Neural cell (in vitro differentiated cells): ENCODE data around the gene E2F2.

Source experiments
- EZH2 ChIP-seq: fragments of 200-600, 300-800 bp; shearing (Covaris generic), sonication (generic); IDR thresholded peaks from 2 replicates; pipeline ENCODE4 v1.6.1; 2014; ENCODE audit warnings: antibody characterized with exemption, low read length, borderline replicate concordance, mild to moderate bottlenecking; ENCODE audit not compliant: insufficient read depth, poor library complexity, severe bottlenecking
- POLR2AphosphoS5 ChIP-seq: IDR thresholded peaks from 2 replicates; pipeline ENCODE4 v1.6.1; 2012
- TAF1 ChIP-seq: IDR thresholded peaks from 2 replicates; pipeline ENCODE4 v1.6.1; 2012; ENCODE audit warnings: low read depth
- TF ChIP-seq, protein P1 (sequence below): fragments of 450-650 bp; IDR thresholded peaks from 2 replicates; pipeline ENCODE4 v1.5.1; 2014; ENCODE audit warnings: antibody characterized with exemption, mild to moderate bottlenecking, moderate library complexity; ENCODE audit not compliant: poor library complexity, severe bottlenecking
- TF ChIP-seq, protein P2 (sequence below): IDR thresholded peaks from 2 replicates; pipeline ENCODE4 v1.6.1; 2012; ENCODE audit warnings: borderline replicate concordance

DNA sequence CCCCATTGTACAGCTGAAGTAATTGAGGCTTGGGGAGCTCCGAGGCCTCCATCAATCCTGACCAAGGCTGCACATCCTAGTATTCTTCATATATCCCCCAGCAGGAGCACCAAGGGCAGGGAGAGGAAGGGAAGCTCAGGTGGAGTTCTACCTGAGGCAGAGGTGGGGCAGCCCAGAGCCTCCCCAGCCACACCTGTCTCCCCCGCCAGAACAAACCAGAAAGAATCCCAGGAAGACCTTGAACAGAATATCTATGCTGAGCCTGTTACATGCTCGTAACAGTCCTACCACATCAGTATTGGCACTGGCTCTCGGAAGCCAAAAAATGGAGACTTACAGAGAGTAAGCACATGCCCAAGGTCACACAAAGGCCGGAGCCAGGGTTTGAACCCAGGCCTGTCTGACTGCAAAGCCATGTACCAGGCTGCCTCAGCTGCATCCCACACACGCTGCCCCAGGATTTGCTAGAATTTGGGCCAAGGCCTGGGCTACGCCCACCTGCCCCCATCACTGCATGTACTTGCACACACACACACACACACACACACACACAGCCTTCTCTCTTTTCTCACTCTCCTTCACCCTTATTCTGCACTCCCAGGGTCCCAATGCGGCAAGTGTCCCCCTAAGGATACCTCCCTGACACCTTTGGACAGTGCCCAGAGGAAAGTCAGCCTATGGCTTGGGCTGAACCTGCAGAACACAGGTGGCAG, 4.5 kb downstream of the E2F2 start:
- TF ChIP-seq, protein P1, sequence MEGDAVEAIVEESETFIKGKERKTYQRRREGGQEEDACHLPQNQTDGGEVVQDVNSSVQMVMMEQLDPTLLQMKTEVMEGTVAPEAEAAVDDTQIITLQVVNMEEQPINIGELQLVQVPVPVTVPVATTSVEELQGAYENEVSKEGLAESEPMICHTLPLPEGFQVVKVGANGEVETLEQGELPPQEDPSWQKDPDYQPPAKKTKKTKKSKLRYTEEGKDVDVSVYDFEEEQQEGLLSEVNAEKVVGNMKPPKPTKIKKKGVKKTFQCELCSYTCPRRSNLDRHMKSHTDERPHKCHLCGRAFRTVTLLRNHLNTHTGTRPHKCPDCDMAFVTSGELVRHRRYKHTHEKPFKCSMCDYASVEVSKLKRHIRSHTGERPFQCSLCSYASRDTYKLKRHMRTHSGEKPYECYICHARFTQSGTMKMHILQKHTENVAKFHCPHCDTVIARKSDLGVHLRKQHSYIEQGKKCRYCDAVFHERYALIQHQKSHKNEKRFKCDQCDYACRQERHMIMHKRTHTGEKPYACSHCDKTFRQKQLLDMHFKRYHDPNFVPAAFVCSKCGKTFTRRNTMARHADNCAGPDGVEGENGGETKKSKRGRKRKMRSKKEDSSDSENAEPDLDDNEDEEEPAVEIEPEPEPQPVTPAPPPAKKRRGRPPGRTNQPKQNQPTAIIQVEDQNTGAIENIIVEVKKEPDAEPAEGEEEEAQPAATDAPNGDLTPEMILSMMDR, result no peak
- no peak for TF ChIP-seq POLR2AphosphoS5
- TF ChIP-seq TAF1, result no peak
- TF ChIP-seq, protein P2, sequence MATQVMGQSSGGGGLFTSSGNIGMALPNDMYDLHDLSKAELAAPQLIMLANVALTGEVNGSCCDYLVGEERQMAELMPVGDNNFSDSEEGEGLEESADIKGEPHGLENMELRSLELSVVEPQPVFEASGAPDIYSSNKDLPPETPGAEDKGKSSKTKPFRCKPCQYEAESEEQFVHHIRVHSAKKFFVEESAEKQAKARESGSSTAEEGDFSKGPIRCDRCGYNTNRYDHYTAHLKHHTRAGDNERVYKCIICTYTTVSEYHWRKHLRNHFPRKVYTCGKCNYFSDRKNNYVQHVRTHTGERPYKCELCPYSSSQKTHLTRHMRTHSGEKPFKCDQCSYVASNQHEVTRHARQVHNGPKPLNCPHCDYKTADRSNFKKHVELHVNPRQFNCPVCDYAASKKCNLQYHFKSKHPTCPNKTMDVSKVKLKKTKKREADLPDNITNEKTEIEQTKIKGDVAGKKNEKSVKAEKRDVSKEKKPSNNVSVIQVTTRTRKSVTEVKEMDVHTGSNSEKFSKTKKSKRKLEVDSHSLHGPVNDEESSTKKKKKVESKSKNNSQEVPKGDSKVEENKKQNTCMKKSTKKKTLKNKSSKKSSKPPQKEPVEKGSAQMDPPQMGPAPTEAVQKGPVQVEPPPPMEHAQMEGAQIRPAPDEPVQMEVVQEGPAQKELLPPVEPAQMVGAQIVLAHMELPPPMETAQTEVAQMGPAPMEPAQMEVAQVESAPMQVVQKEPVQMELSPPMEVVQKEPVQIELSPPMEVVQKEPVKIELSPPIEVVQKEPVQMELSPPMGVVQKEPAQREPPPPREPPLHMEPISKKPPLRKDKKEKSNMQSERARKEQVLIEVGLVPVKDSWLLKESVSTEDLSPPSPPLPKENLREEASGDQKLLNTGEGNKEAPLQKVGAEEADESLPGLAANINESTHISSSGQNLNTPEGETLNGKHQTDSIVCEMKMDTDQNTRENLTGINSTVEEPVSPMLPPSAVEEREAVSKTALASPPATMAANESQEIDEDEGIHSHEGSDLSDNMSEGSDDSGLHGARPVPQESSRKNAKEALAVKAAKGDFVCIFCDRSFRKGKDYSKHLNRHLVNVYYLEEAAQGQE, result no peak
- TF ChIP-seq EZH2, result no peak
